ENCODE results near the gene UQCR10.
A peak's percentile ranks its signal among the peaks of the same experiment; 100 is the strongest.

The UQCR10 gene

GRCh38 chr22:29765905-29766631 is 1.1 kb upstream of the UQCR10 start:
- FAIRE-seq = no peak

DNA sequence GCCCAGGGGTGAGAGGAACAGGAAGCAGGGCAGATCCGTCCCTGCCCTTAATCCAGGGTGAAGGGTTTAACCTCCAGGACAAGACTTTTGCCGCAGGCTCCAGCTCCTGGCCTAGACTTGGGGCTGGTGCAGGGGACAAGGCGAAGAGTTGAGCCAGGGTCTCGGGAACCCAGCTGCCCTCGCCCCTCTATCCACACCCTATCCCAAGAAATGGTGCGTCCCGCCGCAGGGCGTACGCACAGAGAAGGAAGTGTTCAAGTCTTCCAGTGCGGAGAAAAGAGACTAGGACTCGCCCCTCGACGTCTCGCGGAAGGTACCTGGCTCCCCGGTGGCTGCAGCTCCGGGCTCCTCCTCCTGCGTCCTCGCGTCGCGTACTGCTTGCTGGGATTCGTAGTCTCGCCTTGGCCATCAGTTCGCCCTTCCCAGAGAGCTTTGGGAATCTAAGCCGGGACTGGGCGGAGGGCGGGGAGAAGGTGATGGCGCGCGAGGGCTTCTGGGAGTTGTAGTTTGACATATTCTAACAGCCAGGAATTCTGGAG is 468 bp upstream of the UQCR10 start, which contains the start of gene ZMAT5:
TSS of gene ZMAT5 (minus strand) at position 376 of the 539 bp plus-strand sequence. CDS start 18,463 bp downstream, outside the sequence.
- FAIRE-seq = peak; percentile 81

- no peak for FAIRE-seq
These were observed 1.0 kb downstream of the UQCR10 start for GRCh38 chr22:29768052-29768693.

DNA sequence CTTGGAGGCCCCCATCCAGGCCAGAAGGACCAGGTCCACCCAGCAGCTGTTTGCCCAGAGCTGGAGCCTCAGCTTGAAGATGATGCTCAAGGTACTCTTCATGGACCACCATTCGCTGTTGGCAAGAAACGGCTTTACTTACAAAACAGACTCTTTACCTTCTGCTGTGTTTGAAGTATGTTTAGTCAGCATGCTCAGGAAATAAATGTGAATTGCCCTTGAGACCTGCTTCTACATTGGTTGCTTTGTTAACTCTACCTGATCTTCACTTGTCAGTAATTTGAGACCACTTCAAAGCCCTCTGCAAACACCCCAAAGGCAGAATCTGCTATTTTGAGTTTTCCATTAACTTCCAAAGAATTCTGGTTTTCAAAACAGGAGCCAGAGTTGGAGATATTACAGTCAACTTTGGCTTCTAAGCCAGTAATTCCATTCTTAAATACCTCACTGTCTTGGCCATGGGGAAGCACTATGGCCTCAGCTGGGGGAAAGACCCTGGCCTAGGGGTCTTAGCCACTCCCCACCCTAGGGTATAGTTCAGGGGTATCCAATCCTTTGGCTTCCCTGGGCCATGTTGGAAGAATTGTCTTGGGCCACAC is 2.7 kb downstream of the UQCR10 start:
- FAIRE-seq = no peak

- FAIRE-seq = no peak
These were observed 5.0 kb downstream of the UQCR10 start for GRCh38 chr22:29772170-29772641.

GRCh38 chr22:29773233-29773632 is 6.1 kb downstream of the UQCR10 start:
- FAIRE-seq = no peak

DNA sequence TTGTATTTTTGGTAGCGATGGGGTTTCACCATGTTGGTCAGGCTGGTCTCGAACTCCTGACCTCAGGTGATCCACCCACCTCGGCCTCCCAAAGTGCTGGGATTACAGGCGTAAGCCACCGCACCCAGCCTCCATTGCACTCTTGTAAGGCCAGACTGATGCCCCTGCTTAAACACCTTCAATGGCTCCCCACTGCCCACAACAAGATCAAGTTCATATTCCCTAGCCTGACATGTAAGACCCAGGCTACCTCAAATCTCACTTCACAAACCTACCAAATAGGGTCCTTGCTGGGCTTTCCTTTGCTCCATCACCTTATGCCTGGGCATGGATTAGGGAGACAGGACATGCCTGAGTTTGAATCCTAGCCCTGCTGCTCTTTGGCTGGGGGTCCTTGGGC is 13.1 kb downstream of the UQCR10 start:
- no peak for FAIRE-seq

DNA sequence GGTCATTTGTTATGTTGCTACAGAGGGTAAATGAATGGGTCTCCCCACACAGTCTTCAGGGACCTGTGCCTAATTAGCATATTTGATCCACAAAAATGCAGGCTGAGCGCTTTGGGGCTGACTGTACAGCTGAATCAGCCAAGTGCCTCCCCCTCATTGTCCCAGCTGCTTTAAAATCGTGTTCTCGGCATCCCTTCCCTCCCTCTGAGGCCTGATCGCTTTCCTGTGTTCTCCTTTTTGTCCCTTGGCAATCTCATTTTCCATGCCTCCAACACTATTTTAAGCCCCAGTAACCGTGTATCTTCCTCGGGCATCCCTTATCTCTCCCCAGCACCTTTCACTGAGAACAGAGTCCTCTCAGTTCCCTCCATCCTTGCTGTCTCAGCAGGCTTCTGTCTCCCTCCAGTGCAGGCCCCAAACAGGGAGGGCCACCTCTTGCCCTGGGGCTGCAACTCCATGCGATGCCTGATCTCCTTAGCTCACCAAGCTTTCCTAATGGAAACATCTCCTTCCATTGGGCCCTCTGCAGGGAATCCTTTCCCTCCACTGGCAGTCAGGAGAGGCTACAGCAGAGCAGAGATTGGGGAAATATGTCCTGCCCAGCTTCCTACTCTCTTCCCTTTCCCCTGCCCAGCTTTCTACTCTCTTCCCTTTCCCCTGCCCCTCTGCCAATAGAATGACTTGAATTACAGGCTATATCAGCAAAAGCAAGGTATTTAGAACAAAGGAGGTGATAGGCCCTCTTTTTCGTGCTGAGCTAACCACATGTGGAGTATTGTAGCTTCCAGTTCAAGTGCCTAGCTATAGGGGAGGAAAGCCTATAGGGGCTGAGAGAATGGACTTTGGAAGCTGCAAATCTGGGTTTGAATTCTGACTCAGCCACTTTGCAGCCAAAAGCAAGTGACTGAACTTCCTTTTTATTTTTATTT is 13.8 kb downstream of the UQCR10 start:
- FAIRE-seq = no peak

DNA sequence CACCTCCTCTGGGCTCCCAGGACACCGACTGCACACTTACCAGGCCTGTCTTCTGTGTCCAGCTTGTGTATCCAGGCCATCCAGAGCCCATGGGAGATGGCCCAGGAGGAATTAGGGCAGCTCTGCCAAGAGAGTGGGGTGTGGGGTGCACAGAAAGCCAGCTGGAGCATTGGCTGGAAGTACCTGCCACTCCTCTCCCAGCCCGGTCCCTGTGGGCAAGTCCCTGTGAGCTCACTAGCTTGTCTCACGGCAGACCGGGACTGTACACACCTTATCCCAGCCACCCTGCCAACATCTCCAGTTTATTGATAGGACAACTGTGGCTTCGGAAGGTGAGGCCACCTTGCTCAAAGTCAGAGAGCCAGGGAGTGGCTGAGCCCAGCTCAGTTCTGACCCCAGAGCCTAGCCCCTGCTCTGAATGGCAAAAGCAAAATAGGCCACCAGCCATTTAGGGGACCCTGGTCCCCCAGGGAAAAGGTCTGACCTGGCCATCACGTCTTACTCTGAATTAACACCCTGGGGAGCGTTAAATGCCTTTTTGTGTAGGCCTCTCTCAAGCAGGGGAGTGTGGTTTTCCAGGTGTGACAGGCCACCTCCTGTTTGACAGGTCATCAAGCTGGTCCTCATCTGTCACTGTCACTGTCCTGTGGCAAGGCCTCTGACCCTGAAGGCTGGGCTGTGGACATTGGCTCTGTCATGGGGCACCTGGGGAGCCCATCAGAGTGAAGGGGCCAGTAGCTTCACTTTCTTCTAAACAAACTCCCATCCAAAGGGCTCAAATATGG is 15.1 kb downstream of the UQCR10 start:
- FAIRE-seq = no peak

- no peak for FAIRE-seq
These were observed 17.5 kb downstream of the UQCR10 start for GRCh38 chr22:29784451-29785361.

DNA sequence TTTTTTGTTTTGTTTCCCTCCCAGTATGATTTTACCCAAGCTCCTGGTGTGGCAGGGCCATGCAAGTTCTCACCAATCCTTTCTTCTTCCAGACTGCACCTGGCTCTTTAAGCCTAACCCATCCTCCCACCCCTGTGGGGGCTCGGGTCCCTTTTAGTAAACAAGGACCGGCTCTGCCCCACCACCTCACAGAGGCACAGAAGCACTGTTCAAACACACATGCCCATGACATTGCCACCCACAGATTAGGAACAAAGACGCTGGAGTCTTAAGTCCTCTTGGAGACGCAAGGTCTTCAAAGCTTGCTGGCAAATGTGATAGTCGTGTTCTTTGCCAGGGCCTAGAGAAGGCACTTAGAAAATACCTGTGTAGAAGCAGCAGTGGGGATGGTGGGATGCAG is 18.9 kb downstream of the UQCR10 start:
- FAIRE-seq = no peak

DNA sequence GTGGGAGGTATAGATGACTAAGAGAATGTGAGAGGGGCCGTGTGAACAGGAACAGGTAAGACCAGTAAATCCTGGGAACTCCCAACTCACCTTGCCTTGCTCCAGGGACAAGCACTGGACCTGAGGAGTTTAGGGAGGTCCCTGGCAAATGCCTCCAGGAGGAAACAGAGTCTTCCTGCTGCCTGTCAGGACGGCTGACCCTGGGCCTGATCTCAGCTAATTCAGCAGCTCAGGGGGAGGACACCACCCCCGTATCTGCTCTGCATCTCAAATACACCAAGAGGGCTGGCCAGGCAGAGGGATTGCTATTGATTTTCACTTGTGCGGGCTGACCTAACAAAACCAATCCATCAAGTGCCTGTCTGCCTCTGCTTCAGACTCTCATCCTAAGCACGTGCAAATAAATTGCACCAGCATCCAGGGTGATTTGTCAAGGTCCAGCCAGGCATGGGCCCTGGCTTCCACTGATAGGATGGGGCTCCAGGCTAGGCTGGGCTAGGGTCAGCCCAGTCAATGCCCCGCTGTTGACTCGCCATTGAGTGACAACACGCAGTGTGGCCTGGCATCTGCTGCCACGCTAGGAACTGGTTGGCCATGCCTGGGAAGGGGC is 20.3 kb downstream of the UQCR10 start:
- no peak for FAIRE-seq

- FAIRE-seq = no peak
These were observed 21.4 kb downstream of the UQCR10 start for GRCh38 chr22:29788339-29789279.

DNA sequence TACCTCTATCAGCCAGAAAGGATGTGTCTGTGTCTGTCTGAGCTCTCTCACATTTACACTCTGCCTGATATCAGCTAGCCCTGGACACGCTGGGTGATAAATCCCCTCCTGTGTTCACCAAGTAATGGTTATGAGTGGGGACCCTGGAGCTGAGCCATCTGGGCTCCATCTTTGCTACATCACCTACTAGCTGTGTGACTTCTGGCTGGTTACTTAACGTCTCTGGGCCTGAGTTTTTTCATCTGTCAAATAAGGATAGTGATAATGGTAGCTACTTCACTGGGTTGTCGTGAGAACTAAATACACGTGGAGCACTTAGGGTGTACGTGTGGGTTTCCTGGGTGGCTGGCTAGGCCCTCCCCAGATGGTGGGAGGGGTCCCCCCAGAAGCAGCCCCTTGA is 22.9 kb downstream of the UQCR10 start:
- FAIRE-seq = no peak

- FAIRE-seq = no peak
These were observed 26.2 kb downstream of the UQCR10 start for GRCh38 chr22:29793396-29793795.

- no peak for FAIRE-seq
These were observed 28.5 kb downstream of the UQCR10 start for GRCh38 chr22:29795663-29796062.

- FAIRE-seq = no peak
These were observed 30.2 kb downstream of the UQCR10 start for GRCh38 chr22:29797351-29797750.

DNA sequence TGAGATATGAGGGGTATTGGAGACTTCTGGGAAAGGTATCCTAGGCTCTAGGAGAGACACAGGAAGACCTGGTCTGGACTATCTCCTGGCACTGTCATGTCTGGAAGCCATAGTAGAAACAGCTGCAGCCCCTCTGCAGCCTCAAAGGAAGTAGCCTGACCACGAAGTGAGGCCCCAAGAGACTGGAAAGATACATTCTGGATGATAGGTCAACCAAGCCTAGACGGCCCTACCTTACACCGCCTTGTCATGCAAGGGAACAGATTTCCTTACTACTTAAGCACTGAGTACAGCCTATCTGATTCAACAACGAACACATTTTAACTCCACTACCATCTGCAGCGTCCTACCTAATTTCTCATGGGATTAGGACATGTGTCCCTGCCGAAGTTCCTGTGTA is 31.1 kb downstream of the UQCR10 start:
- no peak for FAIRE-seq

GRCh38 chr22:29798801-29799200 is 31.6 kb downstream of the UQCR10 start:
- FAIRE-seq = no peak
